DMS79 treated with DMSO at 0.1 percent for 48 hours (cell line): ENCODE data around the gene ALDOA.

Experiments used
- DNase-seq: peaks from one replicate; lab custom pipeline; 2025; lab: John Stamatoyannopoulos, UW

The ALDOA gene

DNA sequence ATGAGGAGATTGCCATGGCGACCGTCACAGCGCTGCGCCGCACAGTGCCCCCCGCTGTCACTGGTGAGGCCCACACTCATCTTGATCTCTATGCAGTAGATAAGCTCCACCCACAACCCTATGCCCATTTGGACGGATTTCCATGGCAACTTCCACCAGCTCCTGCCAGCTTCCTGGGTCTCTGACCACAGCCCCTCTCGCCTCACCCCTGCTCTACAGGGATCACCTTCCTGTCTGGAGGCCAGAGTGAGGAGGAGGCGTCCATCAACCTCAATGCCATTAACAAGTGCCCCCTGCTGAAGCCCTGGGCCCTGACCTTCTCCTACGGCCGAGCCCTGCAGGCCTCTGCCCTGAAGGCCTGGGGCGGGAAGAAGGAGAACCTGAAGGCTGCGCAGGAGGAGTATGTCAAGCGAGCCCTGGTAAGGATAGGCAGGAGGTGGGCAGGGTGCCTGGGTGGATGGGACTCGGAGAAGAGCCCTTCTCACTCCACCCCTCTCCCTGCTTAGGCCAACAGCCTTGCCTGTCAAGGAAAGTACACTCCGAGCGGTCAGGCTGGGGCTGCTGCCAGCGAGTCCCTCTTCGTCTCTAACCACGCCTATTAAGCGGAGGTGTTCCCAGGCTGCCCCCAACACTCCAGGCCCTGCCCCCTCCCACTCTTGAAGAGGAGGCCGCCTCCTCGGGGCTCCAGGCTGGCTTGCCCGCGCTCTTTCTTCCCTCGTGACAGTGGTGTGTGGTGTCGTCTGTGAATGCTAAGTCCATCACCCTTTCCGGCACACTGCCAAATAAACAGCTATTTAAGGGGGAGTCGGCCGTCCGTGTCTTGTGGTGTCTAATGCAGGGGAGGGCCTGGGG lies 4.3 kb downstream of the ALDOA start:
- no peak for DNase-seq

DNA sequence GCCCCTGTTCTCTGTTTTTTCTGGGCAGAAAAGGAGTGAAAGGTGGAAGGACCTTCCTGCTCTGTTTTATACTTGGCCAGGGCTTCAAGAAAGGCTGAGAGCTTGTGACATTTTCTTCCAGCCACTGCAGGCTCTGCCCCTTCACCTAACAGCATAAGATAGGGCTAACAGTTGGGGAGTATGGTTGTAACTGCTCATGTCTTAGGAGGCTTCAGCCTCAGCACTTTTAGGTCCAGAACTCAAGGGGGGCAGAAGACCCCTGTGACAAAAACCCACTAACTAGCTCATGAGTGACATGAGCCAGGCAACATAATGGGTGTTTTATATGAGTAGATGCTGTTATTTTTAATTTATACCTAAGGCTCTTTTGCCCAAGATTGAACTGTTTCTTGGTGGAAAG lies 4.9 kb downstream of the ALDOA start:
- no peak for DNase-seq

DNA sequence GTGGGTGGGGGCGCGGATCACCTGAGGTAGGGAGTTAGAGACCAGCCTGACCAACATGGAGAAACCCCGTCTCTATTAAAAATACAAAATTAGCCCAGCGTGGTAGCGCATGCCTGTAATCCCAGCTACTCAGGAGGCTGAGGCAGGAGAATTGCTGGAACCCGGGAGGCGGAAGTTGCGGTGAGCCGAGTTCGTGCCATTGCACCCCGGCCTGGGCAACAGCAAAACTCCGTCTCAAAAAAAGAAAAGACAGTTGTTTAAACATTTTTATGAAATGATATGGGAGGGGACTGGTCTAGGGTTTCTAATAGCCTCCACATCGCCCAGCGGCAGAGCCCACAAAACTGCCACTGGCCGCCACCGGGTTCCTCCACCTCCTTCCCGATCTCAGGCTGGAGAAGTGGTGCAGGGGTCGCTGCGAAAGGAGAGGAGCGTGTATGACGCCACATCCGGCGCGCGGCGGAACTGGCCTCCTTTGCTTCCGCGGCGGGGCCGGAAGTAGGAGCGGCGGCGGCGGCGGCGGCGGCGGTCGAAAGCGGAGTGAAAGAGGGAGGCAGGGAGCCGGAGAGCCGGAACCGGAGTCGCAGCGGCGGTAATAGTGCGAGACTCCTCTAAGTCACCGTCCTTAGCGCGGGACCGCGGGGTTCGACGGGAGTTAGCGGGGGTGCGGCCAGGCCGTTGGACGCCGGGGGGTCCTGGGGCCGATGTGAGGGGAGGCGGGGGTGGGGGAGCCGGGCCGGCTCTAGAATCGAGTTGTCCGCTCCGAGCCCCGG lies 10.1 kb downstream of the ALDOA start, which contains the start of gene PPP4C:
Gene PPP4C, plus strand, starts transcription at position 492 of the 773 bp plus-strand sequence. CDS start 384 bp downstream, outside the sequence.
- DNase-seq, result peak; percentile 88

DNA sequence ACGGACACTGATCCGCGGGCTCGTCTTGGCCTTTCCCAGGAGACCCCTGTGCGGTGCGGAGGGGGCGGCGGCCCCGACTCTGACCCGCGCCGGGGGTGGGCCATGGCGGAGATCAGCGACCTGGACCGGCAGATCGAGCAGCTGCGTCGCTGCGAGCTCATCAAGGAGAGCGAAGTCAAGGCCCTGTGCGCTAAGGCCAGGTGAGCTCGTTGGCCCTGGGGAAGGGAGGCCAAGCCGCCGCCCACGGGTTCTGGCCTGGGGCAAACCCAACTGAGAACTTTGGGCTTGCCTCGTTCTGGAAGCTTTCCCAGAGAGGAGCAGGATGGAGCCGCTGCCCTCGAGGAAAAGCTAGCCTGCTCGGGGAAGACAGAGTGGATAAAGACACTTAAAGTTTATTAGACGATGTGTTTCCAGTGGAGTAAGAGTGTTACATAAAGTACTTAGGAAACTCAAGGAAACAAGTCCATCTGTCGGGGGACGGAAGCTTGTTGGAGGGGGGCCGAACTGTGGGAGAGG lies 10.8 kb downstream of the ALDOA start:
- DNase-seq, result no peak

DNA sequence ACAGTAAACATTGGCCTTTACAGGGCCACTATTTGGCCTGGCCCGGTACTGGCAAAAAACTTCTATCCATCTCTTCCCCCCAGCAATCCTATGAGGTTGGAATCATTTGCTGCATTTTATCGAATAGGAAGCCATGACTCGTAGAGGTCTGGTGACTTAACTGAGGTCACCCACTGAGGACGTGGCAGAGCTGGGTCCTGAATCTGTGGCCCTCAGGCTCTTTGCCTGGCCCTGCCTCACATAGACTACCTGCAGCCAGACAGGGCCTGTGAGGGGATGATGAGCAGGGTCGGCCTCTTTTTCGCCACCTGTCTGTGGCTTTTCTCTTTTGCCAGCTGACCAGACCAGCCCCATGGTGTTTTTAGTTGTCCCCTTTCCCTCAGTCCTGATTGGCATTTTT lies 12.1 kb downstream of the ALDOA start:
- DNase-seq, result no peak

DNA sequence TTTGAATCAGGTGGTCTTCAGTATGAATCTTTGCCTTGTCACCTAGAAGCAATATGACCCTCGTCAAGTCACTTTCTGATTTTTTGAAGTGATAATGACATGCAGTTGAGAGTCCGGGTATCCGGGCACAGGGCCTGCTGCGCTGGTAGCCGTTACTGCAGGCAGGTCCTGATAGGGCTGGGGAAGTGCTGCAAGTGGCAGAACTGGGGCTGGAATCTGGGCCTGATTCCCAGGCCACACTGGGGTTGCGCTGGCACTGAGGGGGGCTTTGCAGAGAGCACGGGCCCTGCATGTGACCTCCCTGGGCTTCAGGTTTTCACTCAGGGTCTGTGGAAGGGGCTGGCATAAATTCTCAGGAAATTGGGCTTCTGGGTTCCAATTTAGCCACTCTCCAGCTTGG lies 13.2 kb downstream of the ALDOA start:
- no peak for DNase-seq

DNA sequence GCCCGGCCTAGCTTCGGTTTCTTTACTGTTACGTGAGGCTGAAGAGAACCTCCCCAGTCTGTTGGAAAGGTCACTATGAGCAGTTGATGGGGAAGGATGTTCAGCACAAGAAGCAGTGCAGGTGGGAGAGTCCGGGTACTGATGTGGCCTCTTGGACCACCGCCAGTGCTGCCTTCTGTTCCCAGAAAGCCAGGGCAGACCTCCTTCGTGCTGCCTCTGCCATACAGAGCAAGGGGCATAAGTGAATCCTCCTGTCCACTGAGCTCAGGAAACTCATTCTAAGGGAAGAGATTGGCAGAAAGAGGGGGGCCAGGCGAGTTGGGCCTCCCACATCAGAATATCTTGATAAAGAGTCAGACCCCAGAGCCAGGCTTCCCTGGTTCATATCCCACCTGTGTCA lies 13.9 kb downstream of the ALDOA start:
- DNase-seq, result no peak

DNA sequence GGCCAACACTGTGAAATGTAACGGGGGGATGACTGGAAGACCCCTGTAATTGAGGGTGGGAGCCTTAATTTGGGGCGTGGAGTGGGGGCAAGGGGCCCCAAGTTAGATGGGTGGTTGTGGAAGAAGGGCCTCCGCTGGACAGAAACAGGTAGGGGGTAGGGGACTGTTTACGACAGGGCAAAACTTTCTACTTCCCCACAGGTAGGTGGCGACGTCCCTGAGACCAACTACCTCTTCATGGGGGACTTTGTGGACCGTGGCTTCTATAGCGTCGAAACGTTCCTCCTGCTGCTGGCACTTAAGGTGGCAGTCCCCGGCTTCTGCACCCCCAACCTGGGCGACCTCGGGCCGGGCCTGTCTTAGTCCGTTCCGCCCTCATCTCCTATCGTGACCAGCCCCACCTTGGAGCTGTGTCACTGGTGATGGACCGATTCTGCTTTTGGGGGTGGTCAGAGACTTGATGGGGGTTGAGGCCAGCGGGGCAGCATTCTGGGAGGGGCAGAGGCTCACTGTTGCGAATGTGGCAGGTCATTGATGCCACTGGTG lies 17.1 kb downstream of the ALDOA start:
- no peak for DNase-seq

DNA sequence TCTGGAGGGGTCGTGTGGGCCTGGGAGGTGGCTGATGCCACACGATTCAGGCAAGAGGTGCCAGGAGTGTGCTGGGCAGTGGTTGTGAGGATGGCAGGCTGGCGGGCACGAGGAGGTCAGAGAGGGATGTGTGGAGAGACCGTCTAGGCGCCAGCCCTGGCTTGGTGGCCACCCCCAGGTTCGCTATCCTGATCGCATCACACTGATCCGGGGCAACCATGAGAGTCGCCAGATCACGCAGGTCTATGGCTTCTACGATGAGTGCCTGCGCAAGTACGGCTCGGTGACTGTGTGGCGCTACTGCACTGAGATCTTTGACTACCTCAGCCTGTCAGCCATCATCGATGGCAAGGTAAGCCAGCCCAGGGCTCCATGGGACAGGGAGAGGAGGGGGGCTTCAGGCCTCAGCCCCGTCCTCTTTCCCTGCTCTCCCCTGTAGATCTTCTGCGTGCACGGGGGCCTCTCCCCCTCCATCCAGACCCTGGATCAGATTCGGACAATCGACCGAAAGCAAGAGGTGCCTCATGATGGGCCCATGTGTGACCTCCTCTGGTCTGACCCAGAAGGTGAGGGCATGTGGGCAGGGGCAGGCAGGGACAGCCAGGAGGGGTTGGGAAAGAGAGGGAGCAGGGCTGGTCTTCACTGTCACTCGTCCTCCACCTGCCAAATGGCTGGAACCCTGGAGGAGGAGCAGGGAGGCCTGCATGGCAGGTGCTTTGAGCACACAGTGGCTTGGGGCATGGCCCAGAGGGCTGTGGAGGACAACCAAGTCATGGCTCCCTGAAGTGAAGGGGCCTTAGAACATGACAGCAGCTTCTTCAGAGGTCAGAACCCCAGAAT lies 17.9 kb downstream of the ALDOA start:
- DNase-seq, result no peak

DNA sequence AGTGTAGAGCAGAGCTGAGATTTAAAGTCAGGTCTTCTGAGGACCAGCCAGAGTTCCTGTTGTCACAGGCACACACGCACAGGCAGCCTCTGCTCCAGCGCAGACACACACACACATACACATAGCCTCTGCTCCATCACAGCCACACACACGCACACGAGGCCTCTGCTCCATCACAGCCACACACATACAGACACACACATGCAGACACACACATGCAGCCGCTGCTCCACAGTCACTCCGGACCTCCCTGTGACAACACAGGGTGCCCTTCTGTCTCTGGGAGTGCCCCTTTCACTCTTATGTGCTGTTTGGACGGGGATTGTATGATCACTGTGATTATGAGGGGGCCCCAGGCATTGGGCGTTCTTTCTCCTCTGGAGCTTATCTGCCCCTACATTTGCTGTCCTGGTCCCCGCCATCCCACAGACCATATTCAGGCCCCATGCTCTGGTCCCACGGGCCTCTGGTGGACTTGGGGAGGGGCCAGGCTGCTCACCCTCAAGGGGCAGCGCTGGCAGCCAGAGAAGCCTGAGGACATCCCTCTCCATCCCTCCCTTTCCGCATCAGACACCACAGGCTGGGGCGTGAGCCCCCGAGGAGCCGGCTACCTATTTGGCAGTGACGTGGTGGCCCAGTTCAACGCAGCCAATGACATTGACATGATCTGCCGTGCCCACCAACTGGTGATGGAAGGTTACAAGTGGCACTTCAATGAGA lies 18.7 kb downstream of the ALDOA start:
- DNase-seq, result no peak

DNA sequence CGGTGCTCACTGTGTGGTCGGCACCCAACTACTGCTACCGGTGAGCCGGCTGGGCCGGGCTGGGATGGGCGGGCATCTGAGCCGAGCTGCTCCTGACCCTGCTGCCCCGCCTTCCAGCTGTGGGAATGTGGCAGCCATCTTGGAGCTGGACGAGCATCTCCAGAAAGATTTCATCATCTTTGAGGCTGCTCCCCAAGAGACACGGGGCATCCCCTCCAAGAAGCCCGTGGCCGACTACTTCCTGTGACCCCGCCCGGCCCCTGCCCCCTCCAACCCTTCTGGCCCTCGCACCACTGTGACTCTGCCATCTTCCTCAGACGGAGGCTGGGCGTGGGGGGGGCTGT lies 19.2 kb downstream of the ALDOA start:
- no peak for DNase-seq

DNA sequence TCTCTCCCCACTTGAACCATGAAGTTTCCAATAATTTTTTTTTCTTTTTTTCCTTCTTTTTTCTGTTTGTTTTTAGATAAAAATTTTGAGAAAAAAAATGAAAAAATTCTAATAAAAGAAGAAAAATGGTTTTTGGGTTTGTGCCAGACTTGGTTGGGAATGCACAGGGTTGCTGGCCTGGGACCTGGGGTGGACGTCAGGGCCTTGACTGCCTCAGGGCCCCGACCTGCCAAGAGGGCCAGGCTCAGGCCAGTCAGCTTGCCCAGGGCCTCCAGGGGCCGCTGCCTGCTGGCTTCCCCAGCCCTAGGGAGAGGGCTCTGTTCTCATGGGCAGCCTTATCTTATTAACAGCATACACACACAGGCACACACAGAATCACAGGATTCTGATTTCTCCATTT lies 19.7 kb downstream of the ALDOA start:
- DNase-seq, result no peak

DNA sequence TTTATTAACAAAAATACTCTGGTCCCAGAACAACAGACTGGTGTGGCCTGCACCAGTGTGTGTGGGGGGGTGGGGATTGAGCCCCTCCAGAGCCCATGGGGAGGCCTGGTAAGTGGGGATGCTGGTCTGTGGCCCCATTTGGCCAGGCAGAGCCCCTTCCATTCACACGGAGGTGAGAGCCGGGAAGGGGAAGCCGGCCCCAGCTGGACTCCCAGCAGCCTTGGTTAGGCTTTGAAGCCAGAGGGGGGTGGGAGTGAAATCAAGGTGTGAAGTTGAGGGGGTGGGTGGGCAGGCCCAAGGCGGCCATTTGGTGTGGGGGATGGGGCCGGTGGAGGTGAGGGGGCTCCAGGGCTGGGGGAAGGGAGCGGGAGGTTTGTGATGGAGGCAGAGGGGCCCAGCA lies 20.3 kb downstream of the ALDOA start:
- DNase-seq, result no peak

DNA sequence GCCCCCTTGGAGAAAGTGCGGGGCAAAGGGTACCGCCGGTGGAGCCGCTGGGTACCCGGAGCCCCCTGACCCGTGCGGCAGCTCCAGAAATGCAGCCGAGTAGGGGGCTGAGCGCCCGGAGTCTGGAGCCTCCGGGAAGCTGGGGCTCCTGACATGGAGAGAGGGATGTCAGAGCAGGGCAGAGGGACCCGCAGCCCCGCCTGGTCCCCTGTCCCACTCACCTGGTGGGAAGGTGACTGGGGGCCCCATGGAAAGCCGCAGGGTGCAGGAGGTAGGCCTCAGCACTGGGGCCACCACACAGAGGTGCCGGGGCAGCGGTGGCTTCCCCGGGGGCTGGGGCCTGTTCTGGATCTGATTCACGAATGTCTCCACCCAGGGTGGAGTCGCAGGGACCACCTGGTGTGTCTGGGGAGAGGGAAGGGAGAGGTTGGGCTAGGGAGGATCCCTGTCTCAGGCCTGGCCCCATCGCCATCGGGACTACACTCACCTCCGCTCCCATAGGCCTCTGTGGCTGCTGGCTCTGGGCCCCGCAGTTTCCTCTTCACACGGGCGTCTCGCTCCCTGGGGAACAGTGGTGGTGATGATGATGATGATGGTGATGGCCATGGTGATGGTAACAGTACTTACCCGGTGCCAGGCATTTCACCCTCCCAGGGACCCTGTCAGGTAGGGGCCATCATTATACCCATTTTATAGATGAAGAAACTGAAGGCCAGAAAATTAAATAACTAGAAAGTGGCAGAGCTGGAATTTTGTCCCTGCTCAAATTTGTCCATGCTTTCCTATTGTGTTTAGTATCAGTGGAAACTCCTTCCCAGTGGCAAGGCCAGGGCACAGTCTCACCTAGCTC lies 21.0 kb downstream of the ALDOA start:
- DNase-seq, result no peak

DNA sequence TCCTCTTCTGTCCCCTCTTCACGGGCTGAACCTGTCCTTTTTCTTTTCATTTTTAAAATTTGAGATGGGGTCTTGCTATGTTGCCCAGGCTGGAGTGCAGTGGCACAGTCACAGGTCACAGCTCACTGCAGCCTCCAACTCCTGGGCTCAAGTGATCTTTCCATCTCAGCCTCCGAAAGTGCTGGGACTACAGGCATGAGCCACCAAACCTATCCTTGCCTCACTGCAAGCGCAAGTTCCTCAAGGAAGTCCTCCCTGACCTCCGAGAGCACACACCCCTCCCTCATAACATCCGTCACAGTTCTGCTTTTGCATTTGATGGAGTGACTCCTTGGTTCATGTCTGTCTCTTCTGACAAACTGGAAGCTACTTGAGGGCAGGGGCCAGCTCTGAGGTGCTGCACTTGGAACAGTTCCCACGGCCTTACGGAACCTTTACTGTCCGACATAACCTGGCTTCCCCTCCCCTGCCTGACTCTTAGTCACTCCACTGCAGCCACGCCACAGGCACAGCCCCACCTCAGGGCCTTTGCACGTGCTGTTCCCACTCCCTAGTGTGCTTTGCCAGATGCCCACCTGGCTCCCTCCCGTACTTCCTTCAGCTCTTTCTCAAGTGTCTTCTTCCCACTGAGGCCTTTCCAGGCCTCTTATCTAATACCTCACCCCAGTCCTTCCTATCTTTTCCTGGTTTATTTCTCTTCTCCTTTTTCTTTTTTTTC lies 21.8 kb downstream of the ALDOA start:
- no peak for DNase-seq

DNA sequence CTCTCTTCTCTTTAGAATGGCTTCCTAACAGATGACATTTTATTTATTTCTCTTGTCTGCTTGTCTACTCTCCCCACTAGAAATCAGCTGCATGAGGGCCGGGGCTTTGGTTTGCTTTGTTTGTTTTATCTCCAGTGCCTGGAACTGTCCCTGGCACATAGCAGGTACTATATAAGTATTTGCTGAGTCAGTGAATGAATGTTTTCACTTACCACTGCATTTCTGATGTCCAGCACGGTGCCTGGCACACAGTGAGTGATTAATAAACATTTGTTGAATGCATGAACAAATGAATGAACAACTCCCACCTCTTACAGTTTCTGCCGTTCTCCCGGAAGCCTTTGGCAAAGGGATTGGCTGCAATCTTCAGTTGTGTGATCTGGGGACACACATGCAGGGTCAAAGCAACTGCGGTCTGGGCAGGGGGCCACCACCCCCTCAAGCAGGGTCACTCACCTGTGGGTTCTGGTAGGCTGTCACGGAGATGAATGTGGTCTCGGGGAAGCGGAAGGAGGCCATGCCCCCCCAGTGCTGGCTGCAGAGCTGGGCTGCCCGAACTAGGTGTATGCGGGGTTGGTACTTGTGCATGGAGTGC lies 22.8 kb downstream of the ALDOA start:
- DNase-seq, result no peak

DNA sequence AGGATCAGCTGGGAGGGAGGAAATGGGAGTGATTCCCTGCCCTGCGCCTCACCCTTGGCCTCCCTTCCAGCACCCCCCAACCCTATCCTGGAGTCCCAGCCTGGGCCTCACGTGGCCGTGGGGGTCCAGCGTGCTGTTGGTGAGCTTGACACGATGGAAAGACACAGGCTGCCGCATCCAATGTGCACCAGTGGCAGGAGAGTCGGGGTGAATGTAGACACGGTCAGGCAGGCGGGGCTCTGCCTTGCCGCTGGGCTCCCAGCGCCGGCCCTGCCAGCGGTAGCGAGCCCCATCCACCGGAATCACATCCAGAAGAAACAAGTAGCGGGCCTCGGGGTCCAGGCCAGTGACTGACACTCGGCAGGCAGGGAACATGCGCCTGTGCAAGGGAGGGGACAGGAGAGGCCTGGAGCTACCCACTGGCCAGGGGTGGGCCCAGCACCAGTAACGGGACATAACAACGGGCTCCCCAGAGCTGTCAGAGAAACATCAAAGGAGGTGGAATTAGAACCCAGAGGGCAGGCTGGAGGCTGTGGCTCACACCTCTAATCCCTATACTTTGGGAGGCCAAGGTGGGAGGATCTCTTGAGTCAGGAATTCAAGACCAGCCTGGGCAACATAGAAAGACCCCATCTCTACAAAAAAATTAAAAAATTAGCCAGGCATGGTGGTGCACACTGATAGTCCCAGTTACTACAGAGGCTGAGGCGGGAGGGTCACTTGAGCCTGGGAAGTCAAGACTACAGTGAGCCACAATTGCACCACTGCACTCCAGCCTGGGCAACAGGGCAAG lies 23.5 kb downstream of the ALDOA start:
- no peak for DNase-seq

DNA sequence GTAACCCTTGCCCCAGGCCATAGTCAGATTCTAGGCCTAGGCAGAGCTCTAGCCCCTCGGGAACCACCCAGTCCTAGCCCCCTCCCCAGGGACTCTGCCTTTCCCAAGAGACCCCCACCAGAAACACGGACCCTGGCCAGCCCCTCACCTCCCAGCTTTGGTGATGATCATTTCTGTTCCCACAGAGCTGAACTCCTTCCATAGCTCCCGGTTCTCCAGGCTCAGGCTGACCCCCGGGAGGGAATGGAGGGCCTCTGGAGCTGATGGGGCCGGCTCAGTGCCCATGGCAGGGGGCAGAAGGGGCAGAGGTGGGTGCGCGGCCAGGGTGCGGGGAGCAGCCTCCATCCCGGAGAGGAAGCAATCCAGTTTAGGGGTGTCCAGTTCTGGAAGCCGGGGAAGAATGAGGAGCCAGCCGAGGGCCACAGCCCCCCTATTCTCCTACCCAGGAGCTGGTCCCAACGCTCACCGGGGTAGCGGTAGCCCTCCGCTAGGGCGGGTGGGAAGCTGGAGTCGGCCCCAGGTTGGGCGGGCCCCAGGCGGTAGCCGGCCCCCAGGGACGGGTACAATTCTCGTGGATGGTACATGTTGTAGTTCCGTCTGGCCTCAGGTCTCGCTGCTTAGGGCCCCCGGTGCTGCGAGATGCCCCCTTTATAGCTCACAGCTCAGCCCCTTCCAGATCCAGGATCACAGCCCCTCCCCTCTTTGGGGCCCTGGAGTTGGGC lies 25.2 kb downstream of the ALDOA start:
- no peak for DNase-seq
